DMS53 (cell line): Measurements from ENCODE around the gene OR10G4.
A peak's percentile ranks its signal among the peaks of the same experiment; 100 is the strongest.
"Not testable (repeated sequence)": the region's sequence is repeated elsewhere in the genome, so short reads cannot be mapped to it uniquely, and the experiment has no call there.

Experiments used
- DNase-seq: peaks from one replicate; lab custom pipeline; 2025; lab: John Stamatoyannopoulos, UW

Gene OR10G4

GRCh38 chr11:124012697-124013096 lies at the start of gene OR10G4:
OR10G4 (plus strand) TSS chr11:124012997; CDS start chr11:124015575, 2,578 bp downstream.
- no peak for DNase-seq

GRCh38 chr11:123973816-123974215 lies 39.0 kb upstream of the OR10G4 start:
- peak; percentile 7 for DNase-seq

GRCh38 chr11:123976770-123977560 lies 35.8 kb upstream of the OR10G4 start:
- no peak for DNase-seq

GRCh38 chr11:123977731-123978347 lies 35.0 kb upstream of the OR10G4 start, which contains the start of gene OR10S1:
OR10S1 (minus strand) TSS chr11:123977781; CDS start chr11:123977664, 117 bp downstream.
- DNase-seq, result peak; percentile 26

- no peak for DNase-seq
These were observed 33.5 kb upstream of the OR10G4 start for GRCh38 chr11:123979311-123979710.

- no peak for DNase-seq
These were observed 17.7 kb upstream of the OR10G4 start, which contains the start of gene OR10G6 for GRCh38 chr11:123995119-123995518. OR10G6 (minus strand) TSS chr11:123995161; CDS start chr11:123995161, 0 bp downstream.

- not testable (repeated sequence) for DNase-seq
These were observed 3.0 kb downstream of the OR10G4 start for GRCh38 chr11:124015837-124016236.

GRCh38 chr11:124026498-124026897 lies 13.7 kb downstream of the OR10G4 start, which contains the start of gene OR10G8:
OR10G8 (plus strand) TSS chr11:124026798; CDS start chr11:124029623, 2,825 bp downstream.
- DNase-seq, result no peak

GRCh38 chr11:124036666-124037065 lies 23.9 kb downstream of the OR10G4 start:
- DNase-seq, result no peak

- no peak for DNase-seq
These were observed 26.8 kb downstream of the OR10G4 start for GRCh38 chr11:124039557-124039956.

GRCh38 chr11:124041254-124041653 lies 28.5 kb downstream of the OR10G4 start, which contains the start of gene OR10G7:
OR10G7 (minus strand) TSS chr11:124041325; CDS start chr11:124039001, 2,324 bp downstream.
- no peak for DNase-seq

GRCh38 chr11:124043420-124043819 lies 30.6 kb downstream of the OR10G4 start:
- DNase-seq, result no peak

GRCh38 chr11:124050748-124051147 lies 38.0 kb downstream of the OR10G4 start:
- DNase-seq, result no peak

GRCh38 chr11:124052966-124053365 lies 40.2 kb downstream of the OR10G4 start:
- DNase-seq, result no peak
